K562 (cell line): ENCODE results near the gene FGFRL1. TPM values are rescaled to one million over a fixed set of nuclear protein-coding genes. Genes with fewer than 3 reads are reported as not detected.

Experiments used
- ATF1 ChIP-seq, 2 experiments: fragments of 450-650 bp in 1 of 2; IDR thresholded peaks; 2 replicates each; pipeline ENCODE4 v1.6.1; 2016; ENCODE audit warnings: missing compliant biosample characterization in 1 of 2, missing genetic modification characterization in 1 of 2
- DMBX1 ChIP-seq: fragments of 250-450 bp; sonication (Bioruptor Pico); IDR thresholded peaks from 2 replicates; pipeline ENCODE4 v1.8.0; 2022; ENCODE audit warnings: inconsistent platforms, mild to moderate bottlenecking, moderate library complexity, borderline replicate concordance
- DPF2 ChIP-seq: fragments of 450-650 bp; IDR thresholded peaks from 2 replicates; pipeline ENCODE4 v1.6.1; 2016
- EP300 ChIP-seq: IDR thresholded peaks from 2 replicates; pipeline ENCODE4 v1.6.1; 2012; ENCODE audit warnings: low read length, improper control_type of control experiment
- FIP1L1 ChIP-seq: fragments of 200-400 bp; formaldehyde crosslinking; IDR thresholded peaks from 2 replicates; pipeline ENCODE4 v1.6.1; 2018; ENCODE audit warnings: mild to moderate bottlenecking, low read depth, low read length; ENCODE audit not compliant: poor library complexity, severe bottlenecking
- GATAD2B ChIP-seq: fragments of 450-650 bp; IDR thresholded peaks from 2 replicates; pipeline ENCODE4 v1.6.1; 2017; ENCODE audit warnings: mild to moderate bottlenecking, borderline replicate concordance
- KDM4B ChIP-seq, 2 experiments: fragments of 450-650 bp in 1 of 2; sonication (generic) in 1 of 2; IDR thresholded peaks; 2 replicates each; pipeline ENCODE4 v1.6.1; 2016 to 2017; ENCODE audit warnings: borderline replicate concordance in 2 of 2, antibody characterized with exemption in 1 of 2, low read depth in 1 of 2, mild to moderate bottlenecking in 1 of 2
- NCOR1 ChIP-seq: fragments of 450-650 bp; IDR thresholded peaks from 2 replicates; pipeline ENCODE4 v1.6.1; 2016; ENCODE audit warnings: mild to moderate bottlenecking, moderate library complexity
- NR2C2 ChIP-seq, 2 experiments: fragments of 200-800 bp in 1 of 2; sonication (Bioruptor generic) in 1 of 2; sonication (generic) in 1 of 2; formaldehyde crosslinking in 1 of 2; IDR thresholded peaks; 2 replicates each; pipeline versions ENCODE4 v1.6.1 to v1.8.0; 2016 to 2022; ENCODE audit warnings: mild to moderate bottlenecking in 1 of 2, missing compliant biosample characterization in 1 of 2, missing genetic modification characterization in 1 of 2, missing genetic modification reagents in 1 of 2
- PML ChIP-seq: IDR thresholded peaks from 2 replicates; pipeline ENCODE4 v1.6.1; 2012; ENCODE audit warnings: low read length, inconsistent platforms
- POLR2AphosphoS5 ChIP-seq: IDR thresholded peaks from 2 replicates; pipeline ENCODE4 v1.6.1; 2011; ENCODE audit warnings: mild to moderate bottlenecking, low read depth, low read length, moderate library complexity; ENCODE audit not compliant: control insufficient read depth, insufficient read depth
- POLR2B ChIP-seq: fragments of 450-650 bp; IDR thresholded peaks from 2 replicates; pipeline ENCODE4 v1.6.1; 2018; ENCODE audit warnings: low read depth; ENCODE audit not compliant: partially characterized antibody
- RAD21 ChIP-seq, 2 experiments: fragments of 250-450 bp in 1 of 2; fragments of 450-650 bp in 1 of 2; sonication (Bioruptor Pico) in 1 of 2; formaldehyde crosslinking in 1 of 2; IDR thresholded peaks in 1 of 2; conservative IDR thresholded peaks in 1 of 2; 2 replicates each; pipeline versions ENCODE4 v1.4.0 to v1.8.0; 2020 to 2022; ENCODE audit warnings: mild to moderate bottlenecking in 2 of 2, moderate library complexity in 1 of 2
- RAD51 ChIP-seq: fragments of 450-650 bp; IDR thresholded peaks from 2 replicates; pipeline ENCODE4 v1.7.1; 2016; ENCODE audit warnings: low read depth, mild to moderate bottlenecking, borderline replicate concordance
- ZNF175 ChIP-seq: fragments of 200-800 bp; sonication (Bioruptor generic); IDR thresholded peaks from 2 replicates; pipeline ENCODE4 v1.6.1; 2016; ENCODE audit warnings: low read depth, mild to moderate bottlenecking, missing genetic modification characterization, missing compliant biosample characterization
- ZNF589 ChIP-seq: fragments of 200-800 bp; sonication (Bioruptor generic); IDR thresholded peaks from 2 replicates; pipeline ENCODE4 v1.6.1; 2016; ENCODE audit warnings: low read depth, missing genetic modification characterization, missing compliant biosample characterization
- ZNF644 ChIP-seq: fragments of 200-800 bp; sonication (Bioruptor generic); IDR thresholded peaks from 2 replicates; pipeline ENCODE4 v1.6.1; 2016; ENCODE audit warnings: low read depth, missing genetic modification characterization, missing compliant biosample characterization
- polyA plus RNA-seq, 8 experiments: library from polyadenylated mRNA; depleted of rRNA in 4 of 8; stranded (reverse) in 5 of 8; unstranded in 3 of 8; fragments of >200 nt; fragmentation: Nextera tagmentation in 2 of 8; fragmentation: Illumina TruSeq in 1 of 8; extraction: Ambion mirVana in 2 of 8; extraction: Trizol in 1 of 8; gene quantifications; 2 replicates each; pipeline versions ENCODE4 v1.2.1 to v1.2.3, GENCODE V29; 2011 to 2014; ENCODE audit warnings: inconsistent platforms in 1 of 8, missing spikeins in 1 of 8
- total RNA-seq, 7 experiments: library from RNA; depleted of rRNA in 6 of 7; stranded (reverse); fragments of >200 nt in 6 of 7; fragmentation: Illumina TruSeq in 2 of 7; extraction: Trizol in 2 of 7; gene quantifications; 2 replicates each; pipeline versions ENCODE4 v1.2.1 to v1.2.3, GENCODE V29; 2011 to 2021; ENCODE audit warnings: low replicate concordance in 1 of 7
- TF ChIP-seq, protein P1 (sequence below), 2 experiments: fragments of 450-650 bp in 1 of 2; sonication (generic) in 1 of 2; formaldehyde crosslinking in 1 of 2; IDR thresholded peaks in 1 of 2; conservative IDR thresholded peaks in 1 of 2; 2 replicates each; pipeline versions ENCODE4 v1.6.1 to v1.8.1; 2016 to 2023; ENCODE audit warnings: mild to moderate bottlenecking in 2 of 2, moderate library complexity in 2 of 2, inconsistent platforms in 1 of 2, missing genetic modification reagents in 1 of 2
- TF ChIP-seq, protein P2 (sequence below): sonication (generic); formaldehyde crosslinking; IDR thresholded peaks from 2 replicates; pipeline ENCODE4 v1.8.0; 2022; ENCODE audit warnings: missing genetic modification reagents, mild to moderate bottlenecking, borderline replicate concordance
- TF ChIP-seq, protein P3 (sequence below), 3 experiments: fragments of 200-800 bp in 1 of 3; sonication (Bioruptor generic) in 1 of 3; sonication (generic) in 1 of 3; formaldehyde crosslinking in 1 of 3; IDR thresholded peaks; 2 replicates each; pipeline versions ENCODE4 v1.6.1 to v1.8.0; 2016 to 2022; ENCODE audit warnings: mild to moderate bottlenecking in 2 of 3, missing compliant biosample characterization in 2 of 3, missing genetic modification characterization in 2 of 3, missing genetic modification reagents in 1 of 3

Gene FGFRL1
- total and polyA plus RNA-seq, 9 of the 15 experiments (the other 6 are each of a cell fraction or from before 2014, with no cell fraction given), result 0.34 to 49.9 (median 14.6) TPM

DNA sequence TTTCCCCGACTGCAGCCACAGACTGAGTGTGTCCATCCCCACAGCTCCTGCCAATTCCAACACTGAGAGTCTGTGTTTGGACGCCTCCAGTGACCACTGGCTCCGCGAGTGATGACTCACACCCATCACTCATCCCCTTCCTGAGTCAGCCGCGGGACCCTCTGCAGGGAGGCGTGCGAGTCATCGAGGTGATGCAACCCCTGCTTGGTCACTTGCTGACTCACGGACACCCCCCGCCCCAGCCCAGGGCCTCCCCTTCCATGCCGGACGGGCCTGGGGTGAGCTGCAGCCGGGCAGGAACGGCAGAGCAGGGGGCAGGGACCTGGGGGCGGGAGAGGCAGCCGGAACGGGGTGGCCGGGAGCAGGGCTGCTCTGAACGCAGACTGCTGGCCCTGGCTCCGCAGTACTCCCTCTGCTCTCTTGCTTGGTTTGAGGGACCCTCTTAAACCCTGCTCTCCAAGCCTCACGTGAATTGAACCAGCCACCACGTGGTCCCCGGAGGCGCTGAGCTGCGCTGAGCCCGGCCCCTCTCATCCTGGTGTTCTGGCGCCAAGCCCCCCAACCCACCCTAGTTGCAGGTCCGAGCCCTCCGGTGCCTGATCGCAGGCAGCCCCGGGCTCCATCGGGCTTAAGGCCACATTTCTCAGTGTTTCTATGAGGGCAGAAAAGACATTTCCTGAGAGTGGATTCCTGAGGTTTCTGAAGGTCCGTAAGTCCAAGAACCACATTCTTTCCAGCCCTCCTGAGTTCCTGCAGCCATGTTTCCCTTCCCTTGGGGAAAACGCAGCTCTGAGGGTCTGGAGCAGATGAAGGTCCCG, 32.4 kb downstream of the FGFRL1 start (continued):
- TF ChIP-seq KDM4B (IDR thresholded peaks at IDR 0.05; ENCODE audit: borderline replicate concordance in 2 of 2, low read depth in 1 of 2) (peak in 1 of 2 experiments; percentile 80; a peak in 2 of 4 replicates), POLR2AphosphoS5 (peak; percentile 42; the same call in 1 of the 2 replicates), ATF1 (CRISPR knock-in tag; IDR thresholded peaks at IDR 0.05) (no peak), ATF1 (tag; IDR thresholded peaks at IDR 0.05) (peak; percentile 87), NCOR1 (peak; percentile 83), POLR2B (peak; percentile 69), RAD51 (peak; percentile 47; the same call in 1 of the 2 replicates), ZNF589 (CRISPR knock-in tag) (0 out of 2 replicates have a peak, but pooled peaks have one; percentile 33), ZNF175 (CRISPR knock-in tag) (no peak), FIP1L1 (peak; percentile 69), PML (peak; percentile 60), NR2C2 (CRISPR knock-in tag; IDR thresholded peaks at IDR 0.05) (no peak), NR2C2 (tag; IDR thresholded peaks at IDR 0.05) (0 out of 2 replicates have a peak, but pooled peaks have one; percentile 41), DPF2 (peak; percentile 99), GATAD2B (peak; percentile 89; the same call in 1 of the 2 replicates), EP300 (peak; percentile 95), DMBX1 (peak; percentile 90), ZNF644 (tag) (no peak), RAD21 (CRISPR knock-in tag; conservative IDR thresholded peaks at IDR 0.05 in 1 of 2, IDR thresholded peaks at IDR 0.05 in 1 of 2) (peak in 1 of 2 experiments; percentile 22; a peak in 1 of 4 replicates)
- TF ChIP-seq, protein P1, sequence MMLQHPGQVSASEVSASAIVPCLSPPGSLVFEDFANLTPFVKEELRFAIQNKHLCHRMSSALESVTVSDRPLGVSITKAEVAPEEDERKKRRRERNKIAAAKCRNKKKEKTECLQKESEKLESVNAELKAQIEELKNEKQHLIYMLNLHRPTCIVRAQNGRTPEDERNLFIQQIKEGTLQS (IDR thresholded peaks at IDR 0.05), result peak; percentile 100
- TF ChIP-seq, protein P1 (CRISPR knock-in tag; conservative IDR thresholded peaks at IDR 0.05), result peak; percentile 100
- TF ChIP-seq, protein P2, sequence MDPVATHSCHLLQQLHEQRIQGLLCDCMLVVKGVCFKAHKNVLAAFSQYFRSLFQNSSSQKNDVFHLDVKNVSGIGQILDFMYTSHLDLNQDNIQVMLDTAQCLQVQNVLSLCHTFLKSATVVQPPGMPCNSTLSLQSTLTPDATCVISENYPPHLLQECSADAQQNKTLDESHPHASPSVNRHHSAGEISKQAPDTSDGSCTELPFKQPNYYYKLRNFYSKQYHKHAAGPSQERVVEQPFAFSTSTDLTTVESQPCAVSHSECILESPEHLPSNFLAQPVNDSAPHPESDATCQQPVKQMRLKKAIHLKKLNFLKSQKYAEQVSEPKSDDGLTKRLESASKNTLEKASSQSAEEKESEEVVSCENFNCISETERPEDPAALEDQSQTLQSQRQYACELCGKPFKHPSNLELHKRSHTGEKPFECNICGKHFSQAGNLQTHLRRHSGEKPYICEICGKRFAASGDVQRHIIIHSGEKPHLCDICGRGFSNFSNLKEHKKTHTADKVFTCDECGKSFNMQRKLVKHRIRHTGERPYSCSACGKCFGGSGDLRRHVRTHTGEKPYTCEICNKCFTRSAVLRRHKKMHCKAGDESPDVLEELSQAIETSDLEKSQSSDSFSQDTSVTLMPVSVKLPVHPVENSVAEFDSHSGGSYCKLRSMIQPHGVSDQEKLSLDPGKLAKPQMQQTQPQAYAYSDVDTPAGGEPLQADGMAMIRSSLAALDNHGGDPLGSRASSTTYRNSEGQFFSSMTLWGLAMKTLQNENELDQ (CRISPR knock-in tag), result peak; percentile 93; the same call in 1 of the 2 replicates
- TF ChIP-seq, protein P3, sequence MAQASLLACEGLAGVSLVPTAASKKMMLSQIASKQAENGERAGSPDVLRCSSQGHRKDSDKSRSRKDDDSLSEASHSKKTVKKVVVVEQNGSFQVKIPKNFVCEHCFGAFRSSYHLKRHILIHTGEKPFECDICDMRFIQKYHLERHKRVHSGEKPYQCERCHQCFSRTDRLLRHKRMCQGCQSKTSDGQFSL (CRISPR knock-in tag; IDR thresholded peaks at IDR 0.05), result peak; percentile 83; the same call in 1 of the 2 replicates
- TF ChIP-seq, protein P3 (tag; IDR thresholded peaks at IDR 0.05), result peak in 1 of 2 experiments; percentile 44; a peak in 1 of 4 replicates
